ENCODE results near the gene SRPK2.
"Not testable (repeated sequence)": the region's sequence is repeated elsewhere in the genome, so short reads cannot be mapped to it uniquely, and the experiment has no call there.

Gene SRPK2

GRCh38 chr7:105257338-105257737 is 131.4 kb downstream of the SRPK2 start:
- DNase-seq, result peak; percentile 33

GRCh38 chr7:105256761-105257231 is 131.9 kb downstream of the SRPK2 start:
- DNase-seq, result no peak

- DNase-seq, result no peak
Observed at GRCh38 chr7:105250706-105251105, 138.0 kb downstream of the SRPK2 start.

- DNase-seq, result no peak
Observed at GRCh38 chr7:105250239-105250638, 138.5 kb downstream of the SRPK2 start.

- no peak for DNase-seq
Observed at GRCh38 chr7:105249216-105249615, 139.5 kb downstream of the SRPK2 start.

- no peak for DNase-seq
Observed at GRCh38 chr7:105246679-105247078, 142.0 kb downstream of the SRPK2 start.

- no peak for DNase-seq
Observed at GRCh38 chr7:105246256-105246655, 142.5 kb downstream of the SRPK2 start.

GRCh38 chr7:105245398-105246114 is 143.2 kb downstream of the SRPK2 start:
- DNase-seq, result no peak

GRCh38 chr7:105244594-105244993 is 144.1 kb downstream of the SRPK2 start:
- no peak for DNase-seq

- no peak for DNase-seq
Observed at GRCh38 chr7:105241198-105241597, 147.5 kb downstream of the SRPK2 start.

- DNase-seq, result no peak
Observed at GRCh38 chr7:105238198-105238765, 150.4 kb downstream of the SRPK2 start.

- DNase-seq, result no peak
Observed at GRCh38 chr7:105234886-105235285, 153.8 kb downstream of the SRPK2 start.

- DNase-seq, result not testable (repeated sequence)
Observed at GRCh38 chr7:105232829-105233291, 155.9 kb downstream of the SRPK2 start.

- no peak for DNase-seq
Observed at GRCh38 chr7:105230486-105230885, 158.2 kb downstream of the SRPK2 start.

- DNase-seq, result no peak
Observed at GRCh38 chr7:105229641-105230040, 159.1 kb downstream of the SRPK2 start.

- DNase-seq, result no peak
Observed at GRCh38 chr7:105228555-105228954, 160.2 kb downstream of the SRPK2 start.

- no peak for DNase-seq
Observed at GRCh38 chr7:105227391-105227790, 161.3 kb downstream of the SRPK2 start.

- peak; percentile 18 for DNase-seq
Observed at GRCh38 chr7:105224884-105225651, 163.7 kb downstream of the SRPK2 start.

- DNase-seq, result no peak
Observed at GRCh38 chr7:105222953-105223352, 165.8 kb downstream of the SRPK2 start.

- DNase-seq, result no peak
Observed at GRCh38 chr7:105219771-105220160, 169.0 kb downstream of the SRPK2 start.

- no peak for DNase-seq
Observed at GRCh38 chr7:105218939-105219770, 169.6 kb downstream of the SRPK2 start.

GRCh38 chr7:105218215-105218614 is 170.5 kb downstream of the SRPK2 start:
- no peak for DNase-seq

- no peak for DNase-seq
Observed at GRCh38 chr7:105216786-105217185, 171.9 kb downstream of the SRPK2 start.
